Type B pancreatic cell (in vitro differentiated cells): ENCODE measurements around the gene ARL16. TPM values are rescaled to one million over a fixed set of nuclear protein-coding genes. Genes with fewer than 3 reads are reported as not detected.
A peak's percentile ranks its signal among the peaks of the same experiment; 100 is the strongest.

Source experiments
- DNase-seq: peaks from one replicate; pipeline ENCODE4 v3.0.0; 2021; ENCODE audit warnings: mixed read lengths; ENCODE audit not compliant: unreplicated experiment; ENCODE audit errors: extremely low spot score
- H3K27ac Mint-ChIP-seq: 2 replicates; pipeline ENCODE4 v1.8.0; 2021; ENCODE audit warnings: mild to moderate bottlenecking, mixed read lengths
- H3K27me3 Mint-ChIP-seq: 2 replicates; pipeline ENCODE4 v1.8.0; 2021; ENCODE audit warnings: mixed read lengths
- H3K36me3 Mint-ChIP-seq: 2 replicates; pipeline ENCODE4 v1.8.0; 2021; ENCODE audit warnings: mixed read lengths
- H3K4me1 Mint-ChIP-seq: one replicate; pipeline ENCODE4 v1.8.0; 2021; ENCODE audit warnings: mixed read lengths; ENCODE audit not compliant: unreplicated experiment
- H3K4me3 Mint-ChIP-seq: 2 replicates; pipeline ENCODE4 v1.8.0; 2021; ENCODE audit warnings: mild to moderate bottlenecking, mixed read lengths
- H3K9me3 Mint-ChIP-seq: 2 replicates; pipeline ENCODE4 v1.8.0; 2021; ENCODE audit warnings: mixed read lengths
- total RNA-seq: library from RNA; stranded (reverse); gene quantifications from 2 replicates; pipeline ENCODE4 v1.2.1, GENCODE V29; 2021; ENCODE audit warnings: low replicate concordance
- TF ChIP-seq, protein P1 (sequence below): fragments of 200-600 bp; sonication (generic); conservative IDR thresholded peaks from 2 replicates; pipeline ENCODE4 v1.5.0; 2021; ENCODE audit warnings: antibody characterized with exemption, mild to moderate bottlenecking

Gene ARL16
- total RNA-seq, 1 donor from 2014 or later: 47.2 TPM

DNA sequence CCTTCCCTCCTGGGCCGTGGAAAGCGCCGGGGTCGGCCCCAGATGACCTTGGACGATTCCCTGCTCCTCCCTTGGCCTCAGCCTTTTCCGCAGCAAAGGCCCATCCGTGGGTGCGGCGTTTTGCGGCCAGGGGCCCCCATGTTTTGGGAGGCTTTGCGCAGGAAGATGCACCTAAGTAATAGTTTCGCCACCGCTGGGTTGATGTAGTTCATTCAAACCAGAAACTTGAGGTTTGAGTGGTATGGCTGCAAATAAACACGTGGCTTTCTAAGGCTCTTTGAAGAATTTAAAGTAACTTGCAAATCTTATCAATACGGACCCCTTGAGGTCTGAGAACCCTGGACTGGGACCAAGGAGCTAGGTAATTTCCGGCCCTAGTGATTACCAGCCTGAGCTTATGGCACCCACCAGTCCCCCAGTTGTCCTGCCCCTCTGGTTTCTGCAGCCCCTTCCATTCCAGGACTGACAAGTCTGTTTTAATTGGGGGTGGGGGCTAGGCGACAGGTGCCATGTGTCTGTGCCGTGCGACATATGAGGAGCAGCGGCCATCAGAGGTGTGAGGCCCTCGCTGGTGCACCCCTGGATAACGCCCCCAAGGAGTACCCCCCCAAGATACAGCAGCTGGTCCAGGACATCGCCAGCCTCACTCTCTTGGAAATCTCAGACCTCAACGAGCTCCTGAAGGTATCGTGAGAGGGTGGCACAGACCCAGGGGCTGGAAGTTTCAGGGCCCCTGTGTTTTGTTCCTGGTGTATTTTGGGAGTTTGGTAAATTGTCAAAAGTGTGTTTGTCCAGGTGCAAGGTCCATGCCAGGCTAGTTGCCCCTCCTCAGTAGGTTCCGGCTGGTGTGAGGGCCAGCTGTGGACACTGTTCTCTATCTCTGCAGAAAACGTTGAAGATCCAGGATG, 20.4 kb upstream of the ARL16 start:
- H3K4me3 Mint-ChIP-seq: peak overlapping the region; percentile 85
- TF ChIP-seq, protein P1, sequence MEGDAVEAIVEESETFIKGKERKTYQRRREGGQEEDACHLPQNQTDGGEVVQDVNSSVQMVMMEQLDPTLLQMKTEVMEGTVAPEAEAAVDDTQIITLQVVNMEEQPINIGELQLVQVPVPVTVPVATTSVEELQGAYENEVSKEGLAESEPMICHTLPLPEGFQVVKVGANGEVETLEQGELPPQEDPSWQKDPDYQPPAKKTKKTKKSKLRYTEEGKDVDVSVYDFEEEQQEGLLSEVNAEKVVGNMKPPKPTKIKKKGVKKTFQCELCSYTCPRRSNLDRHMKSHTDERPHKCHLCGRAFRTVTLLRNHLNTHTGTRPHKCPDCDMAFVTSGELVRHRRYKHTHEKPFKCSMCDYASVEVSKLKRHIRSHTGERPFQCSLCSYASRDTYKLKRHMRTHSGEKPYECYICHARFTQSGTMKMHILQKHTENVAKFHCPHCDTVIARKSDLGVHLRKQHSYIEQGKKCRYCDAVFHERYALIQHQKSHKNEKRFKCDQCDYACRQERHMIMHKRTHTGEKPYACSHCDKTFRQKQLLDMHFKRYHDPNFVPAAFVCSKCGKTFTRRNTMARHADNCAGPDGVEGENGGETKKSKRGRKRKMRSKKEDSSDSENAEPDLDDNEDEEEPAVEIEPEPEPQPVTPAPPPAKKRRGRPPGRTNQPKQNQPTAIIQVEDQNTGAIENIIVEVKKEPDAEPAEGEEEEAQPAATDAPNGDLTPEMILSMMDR: no peak
- peak overlapping the region; percentile 69 for H3K27ac Mint-ChIP-seq
- H3K36me3 Mint-ChIP-seq: peaks cover 10% of the 10 kb centered on the region
- no peaks in the 10 kb centered on the region for H3K27me3 Mint-ChIP-seq
- DNase-seq: no peak
- no peaks in the 10 kb centered on the region for H3K9me3 Mint-ChIP-seq
- H3K4me1 Mint-ChIP-seq: peaks cover 4% of the 10 kb centered on the region

GRCh38 chr17:81702934-81703746, 19.5 kb upstream of the ARL16 start, which contains the start of gene MRPL12:
MRPL12 (plus strand) TSS chr17:81703367; CDS start chr17:81703502, 135 bp downstream.
- H3K4me3 Mint-ChIP-seq: peak within 1 kb of the TSS; percentile 94
- DNase-seq: peak; percentile 91
- no peaks in the 10 kb centered on the region for H3K9me3 Mint-ChIP-seq
- no peaks in the 10 kb centered on the region for H3K27me3 Mint-ChIP-seq
- peaks cover 16% of the 10 kb centered on the region for H3K36me3 Mint-ChIP-seq
- H3K4me1 Mint-ChIP-seq: peaks cover 4% of the 10 kb centered on the region
- TF ChIP-seq, protein P1: peak; percentile 44
- peak within 1 kb of the TSS; percentile 94 for H3K27ac Mint-ChIP-seq

DNA sequence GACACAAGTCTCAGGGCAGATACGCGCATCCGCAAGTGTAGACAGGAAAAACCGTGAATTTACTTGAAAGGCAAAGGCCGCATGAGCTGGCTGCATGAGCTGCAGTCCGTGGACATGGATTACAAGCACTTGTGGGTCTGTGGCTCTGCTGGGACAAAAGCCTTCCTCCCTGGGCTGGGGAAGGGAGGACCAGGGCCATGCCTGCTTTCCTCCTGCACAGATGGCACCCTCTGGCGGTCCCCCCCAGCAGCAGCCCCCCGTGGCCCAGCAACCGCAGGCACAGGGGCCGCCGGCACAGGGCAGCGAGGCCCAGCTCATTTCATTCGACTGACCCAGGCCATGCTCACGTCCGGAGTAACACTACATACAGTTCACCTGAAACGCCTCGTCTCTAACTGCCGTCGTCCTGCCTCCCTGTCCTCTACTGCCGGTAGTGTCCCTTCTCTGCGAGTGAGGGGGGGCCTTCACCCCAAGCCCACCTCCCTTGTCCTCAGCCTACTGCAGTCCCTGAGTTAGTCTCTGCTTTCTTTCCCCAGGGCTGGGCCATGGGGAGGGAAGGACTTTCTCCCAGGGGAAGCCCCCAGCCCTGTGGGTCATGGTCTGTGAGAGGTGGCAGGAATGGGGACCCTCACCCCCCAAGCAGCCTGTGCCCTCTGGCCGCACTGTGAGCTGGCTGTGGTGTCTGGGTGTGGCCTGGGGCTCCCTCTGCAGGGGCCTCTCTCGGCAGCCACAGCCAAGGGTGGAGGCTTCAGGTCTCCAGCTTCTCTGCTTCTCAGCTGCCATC, 17.9 kb upstream of the ARL16 start:
- Mint-ChIP-seq H3K36me3 (peaks cover 20% of the 10 kb centered on the region), H3K27ac (peak overlapping the region; percentile 66), H3K27me3 (no peaks in the 10 kb centered on the region), H3K4me1 (peaks cover 4% of the 10 kb centered on the region), H3K4me3 (peak overlapping the region; percentile 94), H3K9me3 (no peaks in the 10 kb centered on the region)
- TF ChIP-seq, protein P1: no peak
- no peak for DNase-seq

DNA sequence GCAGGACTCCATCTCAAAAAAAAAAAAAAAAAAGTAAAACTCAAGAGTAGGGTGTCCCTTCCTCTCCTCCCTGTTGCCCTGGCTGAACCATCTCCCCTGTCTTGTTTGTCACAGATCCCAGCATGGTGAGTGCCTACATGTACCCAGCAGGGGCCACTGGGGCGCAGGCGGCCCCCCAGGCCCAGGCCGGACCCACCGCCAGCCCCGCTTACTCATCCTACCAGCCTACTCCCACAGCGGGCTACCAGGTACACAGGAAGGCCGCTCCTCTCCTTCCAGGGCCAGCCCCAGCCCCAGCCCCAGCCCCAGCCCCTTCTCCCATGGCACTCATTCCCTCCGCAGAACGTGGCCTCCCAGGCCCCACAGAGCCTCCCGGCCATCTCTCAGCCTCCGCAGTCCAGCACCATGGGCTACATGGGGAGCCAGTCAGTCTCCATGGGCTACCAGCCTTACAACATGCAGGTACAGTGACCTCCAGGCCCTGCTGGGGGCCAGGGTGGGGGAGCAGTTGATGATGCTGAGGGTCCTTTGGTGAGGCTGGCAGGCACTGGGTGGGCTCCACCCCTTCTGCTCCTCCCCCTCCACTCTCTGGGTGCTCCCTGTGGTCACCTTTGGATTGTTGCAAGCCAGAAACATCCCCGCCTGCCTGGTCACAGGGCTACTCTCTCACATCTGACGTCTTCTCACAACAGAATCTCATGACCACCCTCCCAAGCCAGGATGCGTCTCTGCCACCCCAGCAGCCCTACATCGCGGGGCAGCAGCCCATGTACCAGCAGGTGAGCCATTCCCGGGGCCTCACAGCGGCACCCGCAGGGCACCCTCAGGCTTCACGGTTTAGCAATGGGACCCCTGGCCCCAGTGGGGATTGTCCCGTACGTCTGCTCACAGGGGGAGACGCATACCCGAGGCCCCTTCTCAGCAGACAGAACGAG, 17.0 kb upstream of the ARL16 start:
- peak overlapping the region; percentile 66 for H3K27ac Mint-ChIP-seq
- no peaks in the 10 kb centered on the region for H3K27me3 Mint-ChIP-seq
- DNase-seq: no peak
- H3K9me3 Mint-ChIP-seq: no peaks in the 10 kb centered on the region
- H3K4me3 Mint-ChIP-seq: peak overlapping the region; percentile 63
- TF ChIP-seq, protein P1: no peak
- peaks cover 4% of the 10 kb centered on the region for H3K4me1 Mint-ChIP-seq
- peaks cover 16% of the 10 kb centered on the region for H3K36me3 Mint-ChIP-seq
